MCF 10A (cell line): ENCODE results near the gene MAP1LC3A. TPM values are rescaled to one million over a fixed set of nuclear protein-coding genes. Genes with fewer than 3 reads are reported as not detected.

Experiments
- BruUV-seq: library from RNA; stranded (reverse); fragments of 400-500 nt; replicated peaks from 2 replicates; lab custom pipeline; 2021; lab: Mats Ljungman, UMichigan
- CTCF ChIA-PET: fragments of 300-600 bp; sonication (Branson Sonifier 250); formaldehyde crosslinking; extraction: SDS; loops from one replicate; lab custom pipeline; 2021; ENCODE audit warnings: antibody characterized with exemption, inconsistent platforms; lab: Yijun Ruan, JAX
- POLR2A ChIA-PET: fragments of 300-600, 350-650 bp; sonication (Branson Sonifier 250); formaldehyde crosslinking; extraction: SDS; loops from one replicate; lab custom pipeline; 2020; ENCODE audit warnings: antibody characterized with exemption, inconsistent platforms; lab: Yijun Ruan, JAX
- DNase-seq: peaks from one replicate; pipeline ENCODE4 v3.0.0-alpha.2; 2018; ENCODE audit not compliant: unreplicated experiment
- H3K27ac Mint-ChIP-seq: one replicate; pipeline ENCODE4 v1.8.0; 2022; ENCODE audit warnings: mild to moderate bottlenecking, low read depth, mixed read lengths; ENCODE audit not compliant: unreplicated experiment
- H3K27me3 Mint-ChIP-seq: one replicate; pipeline ENCODE4 v1.8.0; 2022; ENCODE audit warnings: mixed read lengths; ENCODE audit not compliant: insufficient read depth, unreplicated experiment
- H3K36me3 Mint-ChIP-seq: one replicate; pipeline ENCODE4 v1.8.0; 2022; ENCODE audit warnings: mild to moderate bottlenecking, moderate library complexity, mixed read lengths; ENCODE audit not compliant: insufficient read depth, unreplicated experiment
- H3K4me1 Mint-ChIP-seq: one replicate; pipeline ENCODE4 v1.8.0; 2022; ENCODE audit warnings: mixed read lengths; ENCODE audit not compliant: insufficient read depth, unreplicated experiment
- H3K4me3 Mint-ChIP-seq: one replicate; pipeline ENCODE4 v1.8.0; 2022; ENCODE audit warnings: mild to moderate bottlenecking, moderate library complexity, mixed read lengths; ENCODE audit not compliant: unreplicated experiment
- H3K9me3 Mint-ChIP-seq: one replicate; pipeline ENCODE4 v1.8.0; 2022; ENCODE audit warnings: mixed read lengths; ENCODE audit not compliant: unreplicated experiment
- intact Hi-C: fragments of 100-400 bp; cut with micrococcal nuclease; formaldehyde crosslinking; loops from 2 replicates; pipeline ENCODE4 v1.14.1; 2022
- total RNA-seq: library from RNA; stranded (reverse); gene quantifications from 2 replicates; pipeline ENCODE4 v1.2.3, GENCODE V29; 2022
- TF ChIP-seq, protein P1 (sequence below): fragments of 200-600 bp; IDR thresholded peaks from one replicate; pipeline ENCODE4 v1.8.0; 2022; ENCODE audit warnings: antibody characterized with exemption, mild to moderate bottlenecking; ENCODE audit not compliant: unreplicated experiment

The MAP1LC3A gene
- total RNA-seq, 1 experiment from 2014 or later = 10.5 TPM

GRCh38 chr20:34595377-34596184 lies 37.1 kb downstream of the MAP1LC3A start:
- H3K27me3 Mint-ChIP-seq = no peaks in the 10 kb centered on the region
- ChIA-PET CTCF (interaction anchor here (0.7 kb wide), 1 partner anchor 115 kb away, joined by 3 read pairs; no protein-coding TSS in a partner anchor), POLR2A (no interaction called here)
- no TSS peak for BruUV-seq
- intact Hi-C loops = no loop called here
- no peaks in the 10 kb centered on the region for H3K4me1 Mint-ChIP-seq
- H3K4me3 Mint-ChIP-seq = no peak overlapping the region
- H3K36me3 Mint-ChIP-seq = peaks cover 16% of the 10 kb centered on the region
- no peak overlapping the region for H3K27ac Mint-ChIP-seq
- H3K9me3 Mint-ChIP-seq = no peaks in the 10 kb centered on the region
- no peak for DNase-seq
- TF ChIP-seq, protein P1, sequence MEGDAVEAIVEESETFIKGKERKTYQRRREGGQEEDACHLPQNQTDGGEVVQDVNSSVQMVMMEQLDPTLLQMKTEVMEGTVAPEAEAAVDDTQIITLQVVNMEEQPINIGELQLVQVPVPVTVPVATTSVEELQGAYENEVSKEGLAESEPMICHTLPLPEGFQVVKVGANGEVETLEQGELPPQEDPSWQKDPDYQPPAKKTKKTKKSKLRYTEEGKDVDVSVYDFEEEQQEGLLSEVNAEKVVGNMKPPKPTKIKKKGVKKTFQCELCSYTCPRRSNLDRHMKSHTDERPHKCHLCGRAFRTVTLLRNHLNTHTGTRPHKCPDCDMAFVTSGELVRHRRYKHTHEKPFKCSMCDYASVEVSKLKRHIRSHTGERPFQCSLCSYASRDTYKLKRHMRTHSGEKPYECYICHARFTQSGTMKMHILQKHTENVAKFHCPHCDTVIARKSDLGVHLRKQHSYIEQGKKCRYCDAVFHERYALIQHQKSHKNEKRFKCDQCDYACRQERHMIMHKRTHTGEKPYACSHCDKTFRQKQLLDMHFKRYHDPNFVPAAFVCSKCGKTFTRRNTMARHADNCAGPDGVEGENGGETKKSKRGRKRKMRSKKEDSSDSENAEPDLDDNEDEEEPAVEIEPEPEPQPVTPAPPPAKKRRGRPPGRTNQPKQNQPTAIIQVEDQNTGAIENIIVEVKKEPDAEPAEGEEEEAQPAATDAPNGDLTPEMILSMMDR = no peak

- Mint-ChIP-seq H3K36me3 (peaks cover 10% of the 10 kb centered on the region), H3K4me1 (no peaks in the 10 kb centered on the region), H3K4me3 (no peak overlapping the region), H3K9me3 (no peaks in the 10 kb centered on the region), H3K27me3 (no peaks in the 10 kb centered on the region), H3K27ac (no peak overlapping the region)
- CTCF ChIA-PET = interaction anchor here (0.5 kb wide), 1 partner anchor 59 kb away, joined by 3 read pairs; no protein-coding TSS in a partner anchor
- no peak for DNase-seq
- TF ChIP-seq, protein P1 = no peak
- no TSS peak for BruUV-seq
- intact Hi-C loops = no loop called here
- POLR2A ChIA-PET = interaction anchor here (0.7 to 1.0 kb wide), 2 partner anchors 18 to 23 kb away, joined by 3 to 4 read pairs; no protein-coding TSS in a partner anchor
Observed at GRCh38 chr20:34600892-34601653, 42.6 kb downstream of the MAP1LC3A start.

DNA sequence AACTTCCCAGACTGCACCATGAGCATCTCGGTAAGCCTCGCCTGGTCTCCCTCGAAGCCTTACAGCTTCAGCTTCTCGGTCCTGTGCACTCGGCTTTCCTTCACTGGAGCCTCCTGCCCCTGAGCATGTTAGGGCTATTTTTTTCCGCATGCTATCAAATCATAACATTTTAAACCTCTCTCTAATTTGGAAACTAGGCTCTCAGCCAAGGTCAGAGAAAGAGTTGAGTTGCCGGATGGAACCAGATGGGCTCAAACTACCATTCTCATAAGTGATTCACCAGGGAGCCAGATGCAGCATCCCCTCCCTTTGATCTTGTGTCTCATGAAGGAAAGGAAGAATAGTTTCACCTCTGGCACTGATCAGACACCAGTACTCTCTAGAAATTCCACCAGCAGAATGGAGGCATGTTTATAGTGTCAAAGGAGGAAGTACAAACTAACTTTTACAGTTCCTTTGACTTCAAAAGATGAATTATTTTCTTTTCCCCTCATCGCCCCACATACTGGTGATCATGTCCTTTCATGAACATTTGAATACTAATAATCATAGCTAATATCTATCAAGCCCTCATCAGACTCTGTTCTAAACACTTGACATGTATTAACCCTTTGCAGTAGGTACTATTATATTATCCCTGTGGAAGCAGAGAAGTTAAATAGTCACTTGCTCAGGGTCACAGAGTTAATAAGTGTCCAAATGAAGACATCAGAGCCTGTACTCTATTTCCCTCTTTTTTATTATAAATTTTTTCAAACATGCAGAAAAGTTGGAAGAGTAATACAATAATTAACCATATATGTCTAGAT lies 46.7 kb downstream of the MAP1LC3A start:
- peaks cover 3% of the 10 kb centered on the region for H3K36me3 Mint-ChIP-seq
- TF ChIP-seq, protein P1 = no peak
- H3K4me3 Mint-ChIP-seq = no peak overlapping the region
- H3K27me3 Mint-ChIP-seq = no peaks in the 10 kb centered on the region
- ChIA-PET CTCF (interaction anchor here (1.1 kb wide), 1 partner anchor 26 kb away, joined by 5 read pairs; no protein-coding TSS in a partner anchor), POLR2A (interaction anchor here (0.8 kb wide), 1 partner anchor 8 kb away, joined by 3 read pairs; no protein-coding TSS in a partner anchor)
- no TSS peak for BruUV-seq
- no peaks in the 10 kb centered on the region for H3K4me1 Mint-ChIP-seq
- no peak for DNase-seq
- no peaks in the 10 kb centered on the region for H3K9me3 Mint-ChIP-seq
- intact Hi-C loops = no loop called here
- no peak overlapping the region for H3K27ac Mint-ChIP-seq
